ENCODE results near the gene BLVRB. TPM values are rescaled to one million over a fixed set of nuclear protein-coding genes. Genes with fewer than 3 reads are reported as not detected.

Gene BLVRB
- total and polyA plus RNA-seq, 2 donors (not counting 3 experiments of a cell fraction or from before 2014, with no cell fraction given) = 30.8 to 113 TPM

DNA sequence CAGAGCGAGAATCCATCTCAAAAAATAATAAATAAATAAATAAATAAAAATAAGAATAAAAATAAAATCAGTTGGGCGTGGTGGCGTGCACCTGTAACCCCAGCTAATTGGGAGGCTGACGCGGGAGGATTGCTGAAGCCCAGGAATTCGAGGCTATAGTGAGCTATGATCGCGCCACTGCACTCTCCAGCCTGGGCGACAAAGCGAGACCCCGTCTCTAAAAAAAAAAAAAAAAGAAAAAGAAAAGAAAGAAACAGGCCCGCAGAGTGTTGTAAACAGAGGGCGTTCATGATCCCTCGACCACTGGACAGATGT, 45.1 kb downstream of the BLVRB start:
- no TSS peak for BruUV-seq (replicated peaks)
- H3K4me2 ChIP-seq (ENCODE audit: insufficient read depth, low read length) = peak overlapping the region; percentile 68
- intact Hi-C loops (cut with micrococcal nuclease) = loop anchor here (2.0 to 5.0 kb wide), 2 partner anchors 73 to 178 kb away; partner anchors contain the start of genes C19orf47 and PLD3

More for the DNA sequence above, 45.1 kb downstream of the BLVRB start:
- no peaks in the 10 kb centered on the region for H3K9me3 ChIP-seq (replicated peaks; ENCODE audit: control insufficient read depth, insufficient read depth, low read length)
- H3K4me1 ChIP-seq (ENCODE audit: control insufficient read depth, extremely low read depth, insufficient read depth, low read length) = peaks cover 27% of the 10 kb centered on the region
- H3K36me3 ChIP-seq (ENCODE audit: control insufficient read depth in 2 of 2, extremely low read depth in 1 of 2, insufficient read depth in 2 of 2, low read length in 2 of 2) = peaks cover 8 to 9% of the 10 kb centered on the region in 2 experiments
- H2AFZ ChIP-seq (ENCODE audit: low read depth, low read length) = peak overlapping the region; percentile 17
- H3K4me3 ChIP-seq (replicated peaks in 1 of 3; ENCODE audit: insufficient read depth in 1 of 3, low read depth in 1 of 3, low read length in 3 of 3) = peak overlapping the region in 2 of 3 experiments; percentile 22 to 54
- H3K9ac ChIP-seq (replicated peaks; ENCODE audit: extremely low read depth, insufficient read depth, low read length) = peak overlapping the region; percentile 46
- dilution Hi-C loops (cut with MboI; ENCODE audit: extremely low pct_ligation_motif_present, low sequenced_read_pairs) = no loop called here
- peaks cover 30% of the 10 kb centered on the region for H3K79me2 ChIP-seq (ENCODE audit: control insufficient read depth, insufficient read depth, low read length)
- TF ChIP-seq GATA2 (IDR thresholded peaks at IDR 0.05; ENCODE audit: insufficient read depth, insufficient read length, low read depth, low read length) = no peak
- no peak for TF ChIP-seq MYC (IDR thresholded peaks at IDR 0.05; ENCODE audit: low read depth, low read length)
- TF ChIP-seq, protein P1, sequence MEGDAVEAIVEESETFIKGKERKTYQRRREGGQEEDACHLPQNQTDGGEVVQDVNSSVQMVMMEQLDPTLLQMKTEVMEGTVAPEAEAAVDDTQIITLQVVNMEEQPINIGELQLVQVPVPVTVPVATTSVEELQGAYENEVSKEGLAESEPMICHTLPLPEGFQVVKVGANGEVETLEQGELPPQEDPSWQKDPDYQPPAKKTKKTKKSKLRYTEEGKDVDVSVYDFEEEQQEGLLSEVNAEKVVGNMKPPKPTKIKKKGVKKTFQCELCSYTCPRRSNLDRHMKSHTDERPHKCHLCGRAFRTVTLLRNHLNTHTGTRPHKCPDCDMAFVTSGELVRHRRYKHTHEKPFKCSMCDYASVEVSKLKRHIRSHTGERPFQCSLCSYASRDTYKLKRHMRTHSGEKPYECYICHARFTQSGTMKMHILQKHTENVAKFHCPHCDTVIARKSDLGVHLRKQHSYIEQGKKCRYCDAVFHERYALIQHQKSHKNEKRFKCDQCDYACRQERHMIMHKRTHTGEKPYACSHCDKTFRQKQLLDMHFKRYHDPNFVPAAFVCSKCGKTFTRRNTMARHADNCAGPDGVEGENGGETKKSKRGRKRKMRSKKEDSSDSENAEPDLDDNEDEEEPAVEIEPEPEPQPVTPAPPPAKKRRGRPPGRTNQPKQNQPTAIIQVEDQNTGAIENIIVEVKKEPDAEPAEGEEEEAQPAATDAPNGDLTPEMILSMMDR (IDR thresholded peaks at IDR 0.05; ENCODE audit: extremely low read depth in 1 of 2, insufficient read depth in 1 of 2, low read depth in 1 of 2, low read length in 2 of 2) = no peak
- TF ChIP-seq POLR2A (IDR thresholded peaks at IDR 0.05; ENCODE audit: low read depth, low read length) = no peak
- no peak for TF ChIP-seq EZH2 (IDR thresholded peaks at IDR 0.05; ENCODE audit: borderline replicate concordance, low read depth, low read length, severe bottlenecking)
- TF ChIP-seq POLR2AphosphoS5 (IDR thresholded peaks at IDR 0.05; ENCODE audit: insufficient read depth, low read depth, low read length) = no peak
- TF ChIP-seq JUN (IDR thresholded peaks at IDR 0.05; ENCODE audit: borderline replicate concordance, insufficient read depth, insufficient read length, low read depth) = no peak
- TF ChIP-seq, protein P2, sequence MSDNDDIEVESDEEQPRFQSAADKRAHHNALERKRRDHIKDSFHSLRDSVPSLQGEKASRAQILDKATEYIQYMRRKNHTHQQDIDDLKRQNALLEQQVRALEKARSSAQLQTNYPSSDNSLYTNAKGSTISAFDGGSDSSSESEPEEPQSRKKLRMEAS (IDR thresholded peaks at IDR 0.05; ENCODE audit: insufficient read depth, insufficient read length) = no peak
- no peak for TF ChIP-seq FOS (IDR thresholded peaks at IDR 0.05; ENCODE audit: borderline replicate concordance, insufficient read depth, low read length)
- POLR2A ChIA-PET = interaction anchor here (0.9 to 1.9 kb wide), 4 partner anchors 13 to 115 kb away, joined by 3 to 15 read pairs (median 4); no protein-coding TSS in a partner anchor
- no peaks in the 10 kb centered on the region for H4K20me1 ChIP-seq (replicated peaks; ENCODE audit: control insufficient read depth, extremely low read depth, insufficient read depth, low read length)
- peak overlapping the region; percentile 75 for H3K27ac ChIP-seq (ENCODE audit: insufficient read depth, low read depth, low read length)
- H3K9me1 ChIP-seq (replicated peaks; ENCODE audit: control insufficient read depth, extremely low read depth, insufficient read depth, low read length) = no peaks in the 10 kb centered on the region
- DNase-seq (ENCODE audit: low read depth, low spot score) (no peak), FAIRE-seq (no peak)
- CTCF ChIA-PET = interaction anchor here (0.6 to 3.7 kb wide), 28 partner anchors 9 to 214 kb away, joined by 3 to 43 read pairs (median 5); partner anchors contain the start of genes BLVRB, C19orf47, PLD3 and SERTAD3
- H3K27me3 ChIP-seq (ENCODE audit: control insufficient read depth in 2 of 2, insufficient read depth in 2 of 2, low read length in 2 of 2) = no peaks in the 10 kb centered on the region
